GM18511 (cell line): Measurements from ENCODE around the gene NOTCH3.

Source experiments
- ATAC-seq: cut with Tn5 transposase; IDR thresholded peaks from one replicate; pipeline ENCODE4 v1.9.1; 2021; ENCODE audit warnings: mild to moderate bottlenecking, moderate library complexity; ENCODE audit not compliant: unreplicated experiment

The NOTCH3 gene

GRCh38 chr19:15200553-15201364 is at the start of gene NOTCH3:
TSS of gene NOTCH3 (minus strand) at chr19:15200995. CDS start at chr19:15200905, 90 bp downstream.
- no peak for ATAC-seq

- ATAC-seq = no peak
Observed at GRCh38 chr19:15250640-15250993, 49.8 kb upstream of the NOTCH3 start.

GRCh38 chr19:15249972-15250639 is 49.3 kb upstream of the NOTCH3 start:
- ATAC-seq = no peak

- no peak for ATAC-seq
Observed at GRCh38 chr19:15249528-15249874, 48.7 kb upstream of the NOTCH3 start.

- ATAC-seq = no peak
Observed at GRCh38 chr19:15248648-15249527, 48.1 kb upstream of the NOTCH3 start.

- no peak for ATAC-seq
Observed at GRCh38 chr19:15248106-15248505, 47.3 kb upstream of the NOTCH3 start.

GRCh38 chr19:15247107-15248014 is 46.6 kb upstream of the NOTCH3 start:
- ATAC-seq = no peak

GRCh38 chr19:15246198-15246481 is 45.3 kb upstream of the NOTCH3 start:
- ATAC-seq = no peak

- no peak for ATAC-seq
Observed at GRCh38 chr19:15245370-15246197, 44.8 kb upstream of the NOTCH3 start.

- no peak for ATAC-seq
Observed at GRCh38 chr19:15244808-15245207, 44.0 kb upstream of the NOTCH3 start.

- no peak for ATAC-seq
Observed at GRCh38 chr19:15244106-15244803, 43.5 kb upstream of the NOTCH3 start.

GRCh38 chr19:15243236-15243957 is 42.6 kb upstream of the NOTCH3 start:
- ATAC-seq = no peak

GRCh38 chr19:15241259-15241910 is 40.6 kb upstream of the NOTCH3 start:
- no peak for ATAC-seq

GRCh38 chr19:15240515-15240914 is 39.7 kb upstream of the NOTCH3 start:
- no peak for ATAC-seq

GRCh38 chr19:15239337-15239949 is 38.6 kb upstream of the NOTCH3 start:
- no peak for ATAC-seq

- no peak for ATAC-seq
Observed at GRCh38 chr19:15238639-15239155, 37.9 kb upstream of the NOTCH3 start.
